HG03097 (cell line): ENCODE data around the gene BMP4.

Source experiments
- ATAC-seq: cut with Tn5 transposase; IDR thresholded peaks from one replicate; pipeline ENCODE4 v1.9.1; 2021; ENCODE audit not compliant: unreplicated experiment, low FRiP score

BMP4 gene

GRCh38 chr14:53900499-53900898, 56.1 kb downstream of the BMP4 start:
- ATAC-seq: no peak
